Lower leg skin (tissue), 3 donors: ENCODE measurements around the gene HK1.

Experiments used
- CTCF ChIP-seq, 3 donors: fragments of 450-650 bp; IDR thresholded peaks; one replicate each; pipeline ENCODE4 v1.5.1; 2016; ENCODE audit warnings: antibody characterized with exemption in 3 of 3, mild to moderate bottlenecking in 3 of 3, moderate library complexity in 2 of 3
- POLR2A ChIP-seq, 2 donors: fragments of 450-650 bp; IDR thresholded peaks; one replicate each; pipeline ENCODE4 v1.6.1; 2016 to 2017; ENCODE audit warnings: antibody characterized with exemption in 2 of 2, mild to moderate bottlenecking in 1 of 2, moderate library complexity in 1 of 2

- TF ChIP-seq POLR2A (IDR thresholded peaks at IDR 0.05) (no peak), CTCF (IDR thresholded peaks at IDR 0.05) (no peak)
Observed at GRCh38 chr10:69254877-69255276, 23.4 kb upstream of the HK1 start.
